ENCODE data around the gene CISD2. TPM values are rescaled to one million over a fixed set of nuclear protein-coding genes. Genes with fewer than 3 reads are reported as not detected.
"Not testable (repeated sequence)": the region's sequence is repeated elsewhere in the genome, so short reads cannot be mapped to it uniquely, and the experiment has no call there.

The CISD2 gene
- total RNA-seq, 5 donors from 2014 or later (not counting 1 experiment from before 2014, with no cell fraction given) = 12.2 to 14.2 (median 13.1) TPM

DNA sequence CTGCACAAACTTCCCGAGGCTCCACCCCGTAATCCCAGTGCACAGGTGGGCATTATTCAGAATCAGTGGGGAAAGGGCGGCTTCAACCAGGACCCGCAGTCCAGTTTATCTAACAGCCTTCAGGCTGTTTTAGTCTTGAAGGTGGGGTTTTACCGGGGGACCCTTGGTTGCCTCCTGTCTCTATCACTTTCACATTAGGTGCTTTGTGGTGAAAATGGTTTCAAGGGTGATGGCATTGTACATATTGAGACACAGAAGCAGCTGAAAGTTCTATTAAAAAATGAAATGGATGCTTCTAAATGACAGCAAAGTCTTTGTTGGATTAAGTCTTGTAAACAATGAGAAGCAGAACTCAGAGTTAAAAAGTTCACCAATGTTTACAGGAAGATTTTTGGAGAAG is 27.8 kb downstream of the CISD2 start:
- DNase-seq; H3K9me3 ChIP-seq; H3K4me3 ChIP-seq (ENCODE audit: control insufficient read depth in 1 of 2, extremely low read depth in 1 of 2, low read length in 1 of 2); H3K4me1 Mint-ChIP-seq; H3K36me3 Mint-ChIP-seq; H3K27ac ChIP-seq (ENCODE audit: low read length); H3K27me3 Mint-ChIP-seq; H3K4me1 ChIP-seq (ENCODE audit: control insufficient read depth in 1 of 2, extremely low read depth in 1 of 2, insufficient read depth in 2 of 2, low read length in 2 of 2); H3K27ac Mint-ChIP-seq; H3K4me3 Mint-ChIP-seq; POLR2A ChIA-PET; H3K36me3 ChIP-seq (ENCODE audit: control insufficient read depth in 2 of 2, extremely low read depth in 1 of 2, insufficient read depth in 1 of 2, low read length in 1 of 2); CTCF ChIA-PET; H3K27me3 ChIP-seq (replicated peaks in 1 of 2; ENCODE audit: control insufficient read depth in 2 of 2, extremely low read depth in 1 of 2, insufficient read depth in 2 of 2, low read length in 1 of 2); H3K9me3 Mint-ChIP-seq; ATAC-seq (replicated peaks in 1 of 4): not testable (repeated sequence)
- WGBS (ENCODE audit: insufficient coverage) = no CpG with 5 or more reads among the region's 5 CpGs

DNA sequence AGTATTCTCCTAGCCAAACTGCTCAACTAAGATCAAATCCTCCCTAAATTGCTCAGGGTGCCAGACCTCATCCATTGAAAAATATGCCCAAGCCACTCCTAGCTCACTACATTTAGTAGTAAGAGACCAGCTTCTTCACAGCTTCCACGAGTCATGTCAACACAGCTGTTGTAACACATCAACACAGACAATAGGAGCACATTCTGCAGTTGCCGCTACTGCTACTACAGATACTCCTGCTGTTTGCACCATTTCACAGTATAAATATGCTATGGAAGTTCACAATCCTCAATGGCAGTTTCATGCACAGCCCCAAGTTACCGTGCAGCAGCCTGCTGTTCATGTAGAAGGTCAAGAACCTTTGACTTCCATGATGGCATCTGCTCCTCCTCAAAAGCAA is 28.8 kb downstream of the CISD2 start:
- H3K27ac Mint-ChIP-seq; H3K9me3 Mint-ChIP-seq; H3K27me3 ChIP-seq (replicated peaks in 1 of 2; ENCODE audit: control insufficient read depth in 2 of 2, extremely low read depth in 1 of 2, insufficient read depth in 2 of 2, low read length in 1 of 2); H3K36me3 ChIP-seq (ENCODE audit: control insufficient read depth in 2 of 2, extremely low read depth in 1 of 2, insufficient read depth in 1 of 2, low read length in 1 of 2); H3K4me1 Mint-ChIP-seq; H3K4me1 ChIP-seq (ENCODE audit: control insufficient read depth in 1 of 2, extremely low read depth in 1 of 2, insufficient read depth in 2 of 2, low read length in 2 of 2); CTCF ChIA-PET; DNase-seq; H3K27me3 Mint-ChIP-seq; H3K36me3 Mint-ChIP-seq; H3K4me3 Mint-ChIP-seq; ATAC-seq (replicated peaks in 1 of 4); H3K9me3 ChIP-seq; H3K4me3 ChIP-seq (ENCODE audit: control insufficient read depth in 1 of 2, extremely low read depth in 1 of 2, low read length in 1 of 2); H3K27ac ChIP-seq (ENCODE audit: low read length); POLR2A ChIA-PET: not testable (repeated sequence)
- WGBS (ENCODE audit: insufficient coverage) = 100% methylated on average over 1 of the region's 3 CpGs

DNA sequence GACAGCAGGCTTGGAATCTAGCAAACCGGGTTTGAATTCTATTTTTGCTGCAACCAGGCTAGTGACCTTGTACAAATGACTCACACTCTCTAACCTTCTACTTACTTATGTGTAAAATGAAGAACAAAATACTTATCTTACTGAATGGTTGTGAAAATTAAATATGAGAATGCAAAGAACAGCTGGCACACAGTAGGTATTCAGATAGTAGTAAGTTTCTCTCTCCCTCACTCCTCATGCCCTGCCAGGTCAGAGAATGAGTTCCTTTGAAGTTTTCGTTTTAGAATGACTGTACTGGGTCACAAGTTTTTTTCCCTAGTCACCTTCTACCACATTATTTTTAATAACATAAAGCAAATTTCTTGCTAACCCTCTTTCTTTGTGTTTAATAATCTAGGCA is 33.0 kb downstream of the CISD2 start:
- Mint-ChIP-seq H3K27ac (peak overlapping the region in 1 of 2 donors; percentile 8), H3K27me3 (no peaks in the 10 kb centered on the region), H3K9me3 (no peaks in the 10 kb centered on the region), H3K4me3 (no peak overlapping the region), H3K36me3 (peaks cover 3% of the 10 kb centered on the region), H3K4me1 (no peaks in the 10 kb centered on the region)
- no CpG with 5 or more reads among the region's 2 CpGs for WGBS (ENCODE audit: insufficient coverage)
- H3K27me3 ChIP-seq (replicated peaks in 1 of 2; ENCODE audit: control insufficient read depth in 2 of 2, extremely low read depth in 1 of 2, insufficient read depth in 2 of 2, low read length in 1 of 2) = no peaks in the 10 kb centered on the region
- H3K4me3 ChIP-seq (ENCODE audit: control insufficient read depth in 1 of 2, extremely low read depth in 1 of 2, low read length in 1 of 2) = no peak overlapping the region
- H3K36me3 ChIP-seq (ENCODE audit: control insufficient read depth in 2 of 2, extremely low read depth in 1 of 2, insufficient read depth in 1 of 2, low read length in 1 of 2) = no peaks in the 10 kb centered on the region
- ChIA-PET CTCF (no interaction called here), POLR2A (no interaction called here)
- DNase-seq (no peak), ATAC-seq (replicated peaks in 1 of 4) (no peak)
- H3K27ac ChIP-seq (ENCODE audit: low read length) = no peak overlapping the region
- H3K9me3 ChIP-seq = no peaks in the 10 kb centered on the region
- H3K4me1 ChIP-seq (ENCODE audit: control insufficient read depth in 1 of 2, extremely low read depth in 1 of 2, insufficient read depth in 2 of 2, low read length in 2 of 2) = no peaks in the 10 kb centered on the region

DNA sequence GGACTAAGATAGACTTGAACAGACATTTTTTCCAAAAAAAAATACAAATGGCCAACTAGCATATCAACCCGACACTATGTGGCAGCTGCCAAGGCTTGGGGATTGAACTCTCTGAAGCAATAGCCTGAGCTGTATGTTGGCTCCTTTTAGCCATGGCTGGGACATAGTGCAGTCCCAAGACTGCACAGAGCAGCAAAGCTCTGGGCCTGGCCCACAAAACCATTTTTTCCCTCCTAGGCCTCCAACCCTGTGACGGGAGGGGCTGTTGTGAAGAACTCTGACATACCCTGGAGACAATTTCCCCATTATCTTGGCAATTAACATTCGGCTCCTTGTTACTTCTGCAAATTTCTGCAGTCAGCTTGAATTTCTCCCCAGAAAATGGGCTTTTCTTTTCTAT is 50.1 kb downstream of the CISD2 start:
- no peaks in the 10 kb centered on the region for H3K9me3 ChIP-seq
- no peak for ATAC-seq (replicated peaks in 1 of 4)
- H3K4me1 ChIP-seq (ENCODE audit: control insufficient read depth in 1 of 2, extremely low read depth in 1 of 2, insufficient read depth in 2 of 2, low read length in 2 of 2) = no peaks in the 10 kb centered on the region
- H3K9me3 Mint-ChIP-seq = peaks cover 13 to 40% (median 32%) of the 10 kb centered on the region in 3 donors
- ChIA-PET POLR2A (no interaction called here), CTCF (no interaction called here)
- no peaks in the 10 kb centered on the region for H3K27me3 Mint-ChIP-seq
- H3K36me3 Mint-ChIP-seq = peaks cover 62% of the 10 kb centered on the region
- H3K36me3 ChIP-seq (ENCODE audit: control insufficient read depth in 2 of 2, extremely low read depth in 1 of 2, insufficient read depth in 1 of 2, low read length in 1 of 2) = no peaks in the 10 kb centered on the region
- H3K4me3 ChIP-seq (ENCODE audit: control insufficient read depth in 1 of 2, extremely low read depth in 1 of 2, low read length in 1 of 2) = no peak overlapping the region
- no peaks in the 10 kb centered on the region for H3K27me3 ChIP-seq (replicated peaks in 1 of 2; ENCODE audit: control insufficient read depth in 2 of 2, extremely low read depth in 1 of 2, insufficient read depth in 2 of 2, low read length in 1 of 2)
- H3K4me3 Mint-ChIP-seq = no peak overlapping the region
- no peaks in the 10 kb centered on the region for H3K4me1 Mint-ChIP-seq
- 93% methylated on average over 3 of the region's 3 CpGs for WGBS (ENCODE audit: insufficient coverage)
- H3K27ac Mint-ChIP-seq = no peak overlapping the region
- H3K27ac ChIP-seq (ENCODE audit: low read length) = no peak overlapping the region
- DNase-seq = no peak

DNA sequence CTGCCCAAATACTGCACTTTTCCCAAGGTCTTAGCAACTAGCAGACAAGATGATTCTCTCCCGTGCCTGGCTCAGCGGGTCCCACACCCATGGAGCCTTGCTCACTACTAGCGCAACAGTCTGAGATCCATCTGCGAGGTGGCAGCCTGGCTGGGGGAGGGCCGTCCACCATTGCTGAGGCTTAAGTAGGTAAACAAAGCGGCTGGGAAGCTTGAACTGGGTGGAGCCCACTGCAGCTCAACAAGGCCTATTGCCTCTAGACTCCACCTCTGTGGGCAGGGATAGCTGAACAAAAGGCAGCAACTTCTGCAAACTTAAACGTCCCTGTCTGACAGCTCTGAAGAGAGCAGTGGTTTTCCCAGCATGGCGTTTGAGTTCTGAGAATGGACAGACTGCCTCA is 50.9 kb downstream of the CISD2 start:
- peaks cover 59% of the 10 kb centered on the region for H3K36me3 Mint-ChIP-seq
- H3K27ac Mint-ChIP-seq; H3K27ac ChIP-seq (ENCODE audit: low read length); H3K4me1 ChIP-seq (ENCODE audit: control insufficient read depth in 1 of 2, extremely low read depth in 1 of 2, insufficient read depth in 2 of 2, low read length in 2 of 2); ATAC-seq (replicated peaks in 1 of 4); H3K27me3 Mint-ChIP-seq; POLR2A ChIA-PET; H3K4me3 Mint-ChIP-seq; H3K36me3 ChIP-seq (ENCODE audit: control insufficient read depth in 2 of 2, extremely low read depth in 1 of 2, insufficient read depth in 1 of 2, low read length in 1 of 2); H3K4me3 ChIP-seq (ENCODE audit: control insufficient read depth in 1 of 2, extremely low read depth in 1 of 2, low read length in 1 of 2); H3K27me3 ChIP-seq (replicated peaks in 1 of 2; ENCODE audit: control insufficient read depth in 2 of 2, extremely low read depth in 1 of 2, insufficient read depth in 2 of 2, low read length in 1 of 2); H3K4me1 Mint-ChIP-seq; CTCF ChIA-PET; DNase-seq; H3K9me3 ChIP-seq: not testable (repeated sequence)
- peaks cover 8 to 31% (median 25%) of the 10 kb centered on the region in 3 donors for H3K9me3 Mint-ChIP-seq
- 93% methylated on average over 7 of the region's 8 CpGs for WGBS (ENCODE audit: insufficient coverage)

DNA sequence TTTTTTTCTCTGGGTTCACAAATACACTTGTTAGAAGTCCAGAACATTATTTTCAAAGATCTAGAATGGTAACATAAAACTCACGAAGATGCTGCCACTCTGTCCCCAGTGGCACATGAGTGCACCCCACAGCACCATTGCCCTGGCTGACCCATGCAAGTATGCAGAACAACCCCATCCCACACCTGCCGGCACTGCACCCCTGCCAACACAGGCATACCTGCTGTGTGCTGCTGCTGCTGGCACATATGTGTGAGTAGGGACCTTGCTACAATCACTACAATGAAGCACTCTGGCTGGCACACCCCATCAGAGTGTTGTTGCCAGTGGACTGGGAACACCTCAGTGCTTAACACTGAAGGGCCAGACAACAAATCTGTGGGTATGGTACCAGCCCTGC is 66.9 kb downstream of the CISD2 start:
- Histone ChIP-seq H3K4me1 (ENCODE audit: control insufficient read depth in 1 of 2, extremely low read depth in 1 of 2, insufficient read depth in 2 of 2, low read length in 2 of 2) (no peaks in the 10 kb centered on the region), H3K27me3 (replicated peaks in 1 of 2; ENCODE audit: control insufficient read depth in 2 of 2, extremely low read depth in 1 of 2, insufficient read depth in 2 of 2, low read length in 1 of 2) (no peaks in the 10 kb centered on the region), H3K4me3 (ENCODE audit: control insufficient read depth in 1 of 2, extremely low read depth in 1 of 2, low read length in 1 of 2) (no peak overlapping the region), H3K9me3 (no peaks in the 10 kb centered on the region), H3K27ac (ENCODE audit: low read length) (no peak overlapping the region), H3K36me3 (ENCODE audit: control insufficient read depth in 2 of 2, extremely low read depth in 1 of 2, insufficient read depth in 1 of 2, low read length in 1 of 2) (no peaks in the 10 kb centered on the region)
- Mint-ChIP-seq H3K4me3 (no peak overlapping the region), H3K4me1 (no peaks in the 10 kb centered on the region), H3K27ac (no peak overlapping the region), H3K27me3 (no peaks in the 10 kb centered on the region), H3K36me3 (peaks cover 19% of the 10 kb centered on the region), H3K9me3 (no peaks in the 10 kb centered on the region)
- peak in 1 of 35 experiments; percentile 0 for DNase-seq
- ChIA-PET CTCF (no interaction called here), POLR2A (no interaction called here)
- WGBS (ENCODE audit: insufficient coverage) = no CpG with 5 or more reads among the region's 2 CpGs
- ATAC-seq (replicated peaks in 1 of 4) = no peak

DNA sequence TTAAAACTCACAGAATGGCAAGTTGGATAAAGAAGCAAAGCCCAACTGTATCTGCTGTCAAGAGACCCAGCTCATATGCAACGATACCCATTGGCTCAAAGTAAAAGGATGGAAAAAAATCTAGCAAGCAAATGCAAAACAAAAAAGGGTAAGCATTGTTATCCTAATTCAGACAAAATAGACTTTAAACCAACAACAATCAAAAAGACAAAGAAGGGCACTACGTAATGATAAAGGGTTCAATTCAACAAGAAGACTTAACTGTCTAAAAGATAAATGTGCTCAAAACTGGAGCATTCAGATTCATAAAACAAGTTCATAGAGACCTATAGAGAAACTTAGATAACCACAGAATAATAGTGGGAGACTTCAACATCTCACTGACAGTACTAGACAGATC is 69.3 kb downstream of the CISD2 start:
- H3K36me3 ChIP-seq (ENCODE audit: control insufficient read depth in 2 of 2, extremely low read depth in 1 of 2, insufficient read depth in 1 of 2, low read length in 1 of 2); H3K27ac ChIP-seq (ENCODE audit: low read length); H3K27me3 Mint-ChIP-seq; H3K4me1 Mint-ChIP-seq; H3K27ac Mint-ChIP-seq; H3K4me1 ChIP-seq (ENCODE audit: control insufficient read depth in 1 of 2, extremely low read depth in 1 of 2, insufficient read depth in 2 of 2, low read length in 2 of 2); H3K4me3 ChIP-seq (ENCODE audit: control insufficient read depth in 1 of 2, extremely low read depth in 1 of 2, low read length in 1 of 2); H3K4me3 Mint-ChIP-seq; ATAC-seq (replicated peaks in 1 of 4); DNase-seq; CTCF ChIA-PET; H3K9me3 ChIP-seq; POLR2A ChIA-PET; H3K27me3 ChIP-seq (replicated peaks in 1 of 2; ENCODE audit: control insufficient read depth in 2 of 2, extremely low read depth in 1 of 2, insufficient read depth in 2 of 2, low read length in 1 of 2): not testable (repeated sequence)
- WGBS (ENCODE audit: insufficient coverage) = no CpG with 5 or more reads among the region's 2 CpGs
- Mint-ChIP-seq H3K36me3 (peaks cover 37% of the 10 kb centered on the region), H3K9me3 (peaks cover 0 to 12% (median 0%) of the 10 kb centered on the region in 3 donors)
